ENCODE results near the gene IGFBPL1.
"Not testable (repeated sequence)": the region's sequence is repeated elsewhere in the genome, so short reads cannot be mapped to it uniquely, and the experiment has no call there.

Gene IGFBPL1

DNA sequence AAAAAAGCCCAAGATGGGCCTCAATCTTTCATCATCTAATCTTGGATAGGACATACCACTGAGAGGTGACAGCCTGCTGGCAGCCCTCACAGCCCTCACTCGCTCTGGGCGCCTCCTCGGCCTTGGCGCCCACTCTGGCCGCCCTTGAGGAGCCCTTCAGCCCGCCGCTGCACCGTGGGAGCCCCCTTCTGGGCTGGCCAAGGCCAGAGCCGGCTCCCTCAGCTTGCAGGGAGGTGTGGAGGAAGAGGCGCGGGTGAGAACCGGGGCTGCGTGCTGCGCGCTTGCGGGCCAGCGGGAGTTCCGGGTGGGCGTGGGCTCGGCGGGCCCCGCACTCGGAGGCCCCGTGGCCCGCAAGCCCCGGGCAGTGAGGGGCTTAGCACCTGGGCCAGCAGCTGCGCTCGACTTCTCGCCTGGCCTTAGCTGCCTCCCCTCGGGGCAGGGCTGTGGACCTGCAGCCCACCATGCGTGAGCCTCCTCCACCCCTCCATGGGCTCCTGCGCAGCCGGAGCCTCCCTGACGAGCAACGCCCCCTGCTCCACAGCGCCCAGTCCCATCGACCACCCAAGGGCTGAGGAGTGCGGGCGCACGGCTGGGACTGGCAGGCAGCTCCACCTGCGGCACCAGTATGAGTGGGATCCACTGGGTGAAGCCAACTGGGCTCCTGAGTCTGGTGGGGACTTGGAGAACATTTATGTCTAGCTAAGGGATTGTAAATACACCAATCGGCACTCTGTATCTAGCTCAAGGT is 46.7 kb downstream of the IGFBPL1 start:
- DNase-seq (ENCODE audit: low read depth), result not testable (repeated sequence)

GRCh38 chr9:38376021-38376670 is 48.1 kb downstream of the IGFBPL1 start:
- no peak for DNase-seq (ENCODE audit: low read depth)

GRCh38 chr9:38375572-38375963 is 48.7 kb downstream of the IGFBPL1 start:
- DNase-seq (ENCODE audit: low read depth), result no peak

DNA sequence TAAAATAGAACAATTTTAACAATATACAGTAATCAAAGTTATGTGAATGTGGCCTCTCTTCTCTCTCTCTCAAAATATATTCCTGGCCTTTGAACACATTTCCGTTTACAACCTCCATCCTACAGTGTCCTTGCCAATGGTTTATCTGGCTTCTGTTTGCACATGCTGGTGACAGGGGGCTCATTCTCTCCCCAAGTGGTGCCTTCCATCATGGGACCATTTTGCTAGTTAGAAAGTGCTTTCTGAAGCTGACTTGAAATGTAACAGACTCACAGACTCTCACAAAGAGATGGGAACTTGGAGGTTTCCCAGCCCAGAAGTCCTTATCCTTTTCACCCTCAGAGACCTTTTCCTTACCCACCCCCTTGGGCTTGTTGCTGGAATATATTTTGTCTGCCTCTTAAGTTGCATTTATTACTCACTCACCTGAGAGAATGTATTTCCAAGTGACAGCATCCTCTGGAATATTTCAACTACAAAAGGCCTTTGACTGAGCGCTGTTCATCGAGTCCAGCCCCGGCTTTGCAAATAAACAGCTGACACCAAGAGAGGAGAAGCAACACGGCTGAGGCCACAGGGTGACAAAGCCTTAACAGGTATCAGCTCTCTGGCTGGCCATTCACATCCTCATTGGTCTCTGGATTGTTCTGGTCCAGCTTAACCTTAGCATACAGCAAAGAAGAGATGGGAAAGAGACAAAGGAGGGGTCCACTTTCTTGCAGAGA is 49.2 kb downstream of the IGFBPL1 start:
- no peak for DNase-seq (ENCODE audit: low read depth)

DNA sequence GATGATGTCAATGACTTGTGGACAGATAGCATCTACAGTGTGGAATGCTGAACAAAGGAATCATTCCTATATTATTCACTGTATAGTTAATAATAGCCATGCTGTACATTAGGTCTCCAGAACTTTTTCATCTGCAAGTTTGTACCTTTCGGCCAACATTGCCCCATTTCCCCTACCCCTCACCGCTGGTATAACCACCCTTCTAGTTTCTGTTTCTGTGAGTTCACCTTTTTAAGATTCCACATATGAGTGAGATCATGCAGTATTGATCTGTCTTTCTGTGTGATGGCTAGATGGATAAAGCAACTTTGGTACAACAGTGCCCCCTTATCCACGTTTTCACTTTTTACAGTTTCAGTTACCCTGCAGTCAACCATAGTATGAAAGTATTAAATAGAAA is 50.6 kb downstream of the IGFBPL1 start:
- no peak for DNase-seq (ENCODE audit: low read depth)

DNA sequence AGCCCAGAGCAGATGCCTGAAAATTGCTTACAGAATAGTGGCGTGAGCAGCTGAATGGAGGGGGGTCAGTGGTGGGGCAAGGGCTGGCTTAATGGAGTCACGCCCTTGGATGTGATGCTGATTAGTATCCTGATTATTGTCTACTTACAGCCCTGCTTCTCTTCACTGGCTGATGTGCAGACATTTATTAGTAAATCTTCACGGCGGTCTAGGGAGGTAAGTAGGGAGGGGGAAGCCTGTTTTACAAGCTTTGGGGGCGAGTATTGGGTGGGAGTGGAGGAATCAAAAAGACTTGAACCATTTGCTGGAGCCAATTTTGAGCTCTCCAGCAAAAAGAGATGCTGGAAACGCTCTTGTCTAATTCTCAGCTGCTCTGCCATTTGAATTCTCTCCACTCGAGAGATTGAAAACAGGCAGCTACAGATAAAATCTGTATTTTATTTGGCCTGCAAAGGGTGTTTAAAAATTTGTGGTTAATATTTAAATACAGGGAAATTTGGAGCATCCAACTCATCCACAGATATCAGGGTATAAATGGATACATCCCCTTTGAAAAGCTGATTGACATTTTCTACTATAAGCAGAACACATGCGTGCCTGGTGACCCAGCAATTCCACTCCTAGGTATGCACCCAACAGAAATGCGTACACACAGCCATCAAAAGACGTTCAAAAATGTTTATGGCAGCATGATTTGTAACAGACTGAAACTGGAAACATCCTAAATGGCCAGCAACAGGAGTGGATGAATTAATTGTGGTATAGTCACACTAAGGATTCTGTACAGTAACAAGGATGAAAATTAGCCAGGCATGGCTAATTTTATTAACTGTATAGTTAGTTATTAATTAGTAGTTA is 51.3 kb downstream of the IGFBPL1 start:
- DNase-seq (ENCODE audit: low read depth), result no peak

DNA sequence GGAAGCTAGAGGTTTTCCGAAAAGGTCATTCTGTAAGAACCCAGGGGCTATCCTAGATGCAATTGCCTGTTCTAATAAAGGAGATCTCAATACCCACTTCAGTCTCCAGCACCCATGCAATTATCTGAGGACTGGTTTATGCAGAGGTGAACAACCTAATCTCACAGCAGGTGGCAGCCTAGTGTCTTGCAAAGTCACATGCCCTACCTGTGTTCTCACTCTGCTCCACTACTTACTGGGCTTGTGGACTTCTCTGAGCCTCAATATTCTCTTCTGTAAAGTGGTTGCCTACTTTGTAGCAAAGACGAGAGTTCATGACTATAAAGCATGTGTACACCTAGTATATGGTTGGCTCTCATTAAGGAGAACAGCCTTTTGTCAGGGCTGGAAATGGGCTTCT is 52.8 kb downstream of the IGFBPL1 start:
- no peak for DNase-seq (ENCODE audit: low read depth)

DNA sequence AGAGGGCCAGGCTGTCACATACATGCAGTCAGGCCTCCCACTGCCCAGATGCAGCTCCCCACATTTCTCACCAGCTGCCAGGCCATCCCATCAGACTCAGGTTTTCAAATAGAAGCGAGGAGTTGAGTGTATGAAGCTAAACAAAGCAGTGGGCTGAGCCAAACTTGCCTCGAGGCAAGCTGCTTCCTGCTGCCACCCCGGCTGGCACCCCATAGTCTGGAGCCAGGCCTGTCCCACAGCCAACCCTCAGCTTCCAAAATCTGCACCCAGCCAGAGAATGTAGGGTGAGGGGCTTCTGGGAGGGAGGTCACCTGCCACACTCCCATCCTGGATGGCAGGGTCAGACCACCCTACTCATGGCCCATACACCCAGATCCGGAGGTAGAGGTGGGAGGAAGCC is 54.1 kb downstream of the IGFBPL1 start:
- no peak for DNase-seq (ENCODE audit: low read depth)

DNA sequence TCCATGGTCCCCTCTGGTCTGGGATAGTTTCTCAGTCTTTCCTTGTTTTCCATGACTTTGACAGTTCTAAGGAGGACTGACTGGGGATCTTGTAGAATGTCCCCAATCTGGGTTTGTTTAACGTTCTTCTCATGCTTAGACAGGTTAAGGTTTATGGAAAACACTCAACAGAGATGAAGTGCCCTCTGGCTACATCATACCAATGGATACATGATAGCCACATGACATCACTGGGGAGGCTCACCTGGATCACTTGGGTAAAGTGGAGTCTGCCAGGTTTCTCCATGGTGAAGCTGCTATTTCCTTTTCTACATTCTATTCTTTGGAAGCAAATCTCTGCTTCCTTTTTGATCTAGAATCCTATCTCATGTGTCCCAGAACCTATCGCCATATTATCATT is 55.5 kb downstream of the IGFBPL1 start:
- no peak for DNase-seq (ENCODE audit: low read depth)

GRCh38 chr9:38367898-38368297 is 56.4 kb downstream of the IGFBPL1 start:
- DNase-seq (ENCODE audit: low read depth), result no peak

DNA sequence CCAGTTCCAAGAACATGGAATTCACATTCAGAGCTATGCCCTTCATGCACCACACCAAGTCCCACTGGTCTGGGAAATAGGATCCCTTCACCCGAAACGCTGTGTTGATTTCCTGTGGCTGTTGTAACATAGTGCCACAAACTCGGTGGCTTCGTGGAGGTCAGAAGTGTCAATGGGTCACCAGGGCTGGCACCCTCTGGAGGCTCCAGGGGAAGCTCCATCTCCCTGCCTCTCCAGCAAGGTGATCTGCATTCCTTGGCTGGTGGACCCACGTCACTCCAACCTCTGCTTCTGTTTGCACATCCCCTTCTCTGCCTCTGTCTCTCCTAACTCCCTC is 60.7 kb downstream of the IGFBPL1 start:
- DNase-seq (ENCODE audit: low read depth), result no peak

DNA sequence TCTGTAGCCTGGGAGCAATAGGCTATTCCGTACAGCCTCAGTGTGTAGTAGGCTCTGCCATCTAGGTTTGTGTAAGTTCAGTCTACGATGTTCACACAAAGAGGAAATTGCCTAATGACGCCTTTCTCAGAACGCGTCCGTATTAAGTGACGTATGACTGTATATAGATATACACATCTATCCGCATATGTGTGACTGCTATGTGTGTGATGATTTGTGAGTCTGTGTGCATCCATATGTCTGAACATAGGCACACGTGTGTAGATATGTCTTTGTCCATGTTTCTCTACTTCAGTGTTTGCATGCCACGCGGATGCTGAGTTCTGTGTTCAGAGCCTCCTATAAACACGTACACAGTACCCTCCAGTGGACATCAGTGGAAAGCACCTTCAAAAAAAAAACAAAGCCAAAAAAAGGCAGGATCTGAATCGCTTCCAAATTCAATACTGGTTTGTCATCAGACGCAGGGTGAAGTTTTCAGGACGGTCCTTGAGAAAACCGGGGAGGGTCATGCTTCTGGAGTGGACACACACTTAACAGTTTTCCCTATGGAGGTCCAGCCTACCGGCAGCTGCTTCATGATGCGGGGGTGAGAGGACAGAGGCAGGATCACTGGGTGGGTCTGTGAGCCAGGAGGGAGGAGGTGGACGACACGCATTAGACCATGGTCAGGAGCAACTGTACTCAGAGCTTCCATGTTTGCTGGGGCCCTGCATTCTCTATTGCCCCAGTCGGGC is 61.2 kb downstream of the IGFBPL1 start:
- no peak for DNase-seq (ENCODE audit: low read depth)

- no peak for DNase-seq (ENCODE audit: low read depth)
These were observed 62.8 kb downstream of the IGFBPL1 start for GRCh38 chr9:38361473-38361850.

- DNase-seq (ENCODE audit: low read depth), result no peak
These were observed 63.3 kb downstream of the IGFBPL1 start for GRCh38 chr9:38360839-38361472.

GRCh38 chr9:38359689-38360385 is 64.4 kb downstream of the IGFBPL1 start:
- DNase-seq (ENCODE audit: low read depth), result no peak

- DNase-seq (ENCODE audit: low read depth), result no peak
These were observed 65.0 kb downstream of the IGFBPL1 start for GRCh38 chr9:38359297-38359653.

GRCh38 chr9:38358390-38359296 is 65.6 kb downstream of the IGFBPL1 start:
- DNase-seq (ENCODE audit: low read depth), result no peak

GRCh38 chr9:38357350-38358114 is 66.7 kb downstream of the IGFBPL1 start:
- DNase-seq (ENCODE audit: low read depth), result no peak

- no peak for DNase-seq (ENCODE audit: low read depth)
These were observed 67.4 kb downstream of the IGFBPL1 start for GRCh38 chr9:38356851-38357250.
